ENCODE measurements around the gene CTF1. TPM values are rescaled to one million over a fixed set of nuclear protein-coding genes. Genes with fewer than 3 reads are reported as not detected.

The CTF1 gene
- total and polyA plus RNA-seq, 12 donors: 2.1 to 13.9 (median 5.8) TPM

GRCh38 chr16:30928390-30928789 is 32.0 kb downstream of the CTF1 start:
- Histone ChIP-seq H3K36me3 (replicated peaks in 1 of 2) (peaks cover 0 to 30% of the 10 kb centered on the region in 2 donors), H3K27me3 (no peaks in the 10 kb centered on the region), H3K4me1 (replicated peaks in 1 of 2) (peaks cover 0 to 7% of the 10 kb centered on the region in 2 donors), H3K4me3 (no peak overlapping the region), H3K9me3 (replicated peaks in 1 of 3) (no peaks in the 10 kb centered on the region), H3K27ac (no peak overlapping the region)
- no peak for TF ChIP-seq POLR2A (IDR thresholded peaks at IDR 0.05)
- TF ChIP-seq, protein P1, sequence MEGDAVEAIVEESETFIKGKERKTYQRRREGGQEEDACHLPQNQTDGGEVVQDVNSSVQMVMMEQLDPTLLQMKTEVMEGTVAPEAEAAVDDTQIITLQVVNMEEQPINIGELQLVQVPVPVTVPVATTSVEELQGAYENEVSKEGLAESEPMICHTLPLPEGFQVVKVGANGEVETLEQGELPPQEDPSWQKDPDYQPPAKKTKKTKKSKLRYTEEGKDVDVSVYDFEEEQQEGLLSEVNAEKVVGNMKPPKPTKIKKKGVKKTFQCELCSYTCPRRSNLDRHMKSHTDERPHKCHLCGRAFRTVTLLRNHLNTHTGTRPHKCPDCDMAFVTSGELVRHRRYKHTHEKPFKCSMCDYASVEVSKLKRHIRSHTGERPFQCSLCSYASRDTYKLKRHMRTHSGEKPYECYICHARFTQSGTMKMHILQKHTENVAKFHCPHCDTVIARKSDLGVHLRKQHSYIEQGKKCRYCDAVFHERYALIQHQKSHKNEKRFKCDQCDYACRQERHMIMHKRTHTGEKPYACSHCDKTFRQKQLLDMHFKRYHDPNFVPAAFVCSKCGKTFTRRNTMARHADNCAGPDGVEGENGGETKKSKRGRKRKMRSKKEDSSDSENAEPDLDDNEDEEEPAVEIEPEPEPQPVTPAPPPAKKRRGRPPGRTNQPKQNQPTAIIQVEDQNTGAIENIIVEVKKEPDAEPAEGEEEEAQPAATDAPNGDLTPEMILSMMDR (IDR thresholded peaks at IDR 0.05): no peak
- WGBS, 4 donors: 88 to 95% (median 88%) methylated on average over 4 to 11 of the region's 11 CpGs
- no peak for DNase-seq
- intact Hi-C loops (cut with DNase I): loop anchor here in 1 of 2 donors (10.0 kb wide), 1 partner anchor 56 kb away; the partner anchor contains the start of gene HSD3B7

GRCh38 chr16:30929167-30929566 is 32.8 kb downstream of the CTF1 start:
- intact Hi-C loops (cut with DNase I): loop anchor here in 1 of 2 donors (10.0 kb wide), 1 partner anchor 56 kb away; the partner anchor contains the start of gene HSD3B7

GRCh38 chr16:30930160-30930571 is 33.8 kb downstream of the CTF1 start:
- Histone ChIP-seq H3K36me3 (replicated peaks in 1 of 2) (peaks cover 0 to 33% of the 10 kb centered on the region in 2 donors), H3K9me3 (replicated peaks in 1 of 3) (no peaks in the 10 kb centered on the region), H3K4me1 (replicated peaks in 1 of 2) (no peaks in the 10 kb centered on the region), H3K27me3 (no peaks in the 10 kb centered on the region), H3K4me3 (no peak overlapping the region), H3K27ac (no peak overlapping the region)
- intact Hi-C loops (cut with DNase I): no loop called here
- 85 to 95% (median 93%) methylated on average over 19 to 35 of the region's 35 CpGs for WGBS, 4 donors
- DNase-seq: no peak
- TF ChIP-seq, protein P1 (IDR thresholded peaks at IDR 0.05): no peak
- no peak for TF ChIP-seq POLR2A (IDR thresholded peaks at IDR 0.05)

More at GRCh38 chr16:30929167-30929566, 32.8 kb downstream of the CTF1 start:
- TF ChIP-seq POLR2A (IDR thresholded peaks at IDR 0.05): no peak
- TF ChIP-seq, protein P1 (IDR thresholded peaks at IDR 0.05): no peak
- peaks cover 0 to 7% of the 10 kb centered on the region in 2 donors for H3K4me1 ChIP-seq (replicated peaks in 1 of 2)
- peaks cover 0 to 33% of the 10 kb centered on the region in 2 donors for H3K36me3 ChIP-seq (replicated peaks in 1 of 2)
- DNase-seq: no peak
- no peaks in the 10 kb centered on the region for H3K27me3 ChIP-seq
- no peak overlapping the region for H3K27ac ChIP-seq
- WGBS, 4 donors: 61 to 89% (median 84%) methylated on average over 4 to 7 of the region's 7 CpGs
- H3K9me3 ChIP-seq (replicated peaks in 1 of 3): no peaks in the 10 kb centered on the region
- no peak overlapping the region for H3K4me3 ChIP-seq

DNA sequence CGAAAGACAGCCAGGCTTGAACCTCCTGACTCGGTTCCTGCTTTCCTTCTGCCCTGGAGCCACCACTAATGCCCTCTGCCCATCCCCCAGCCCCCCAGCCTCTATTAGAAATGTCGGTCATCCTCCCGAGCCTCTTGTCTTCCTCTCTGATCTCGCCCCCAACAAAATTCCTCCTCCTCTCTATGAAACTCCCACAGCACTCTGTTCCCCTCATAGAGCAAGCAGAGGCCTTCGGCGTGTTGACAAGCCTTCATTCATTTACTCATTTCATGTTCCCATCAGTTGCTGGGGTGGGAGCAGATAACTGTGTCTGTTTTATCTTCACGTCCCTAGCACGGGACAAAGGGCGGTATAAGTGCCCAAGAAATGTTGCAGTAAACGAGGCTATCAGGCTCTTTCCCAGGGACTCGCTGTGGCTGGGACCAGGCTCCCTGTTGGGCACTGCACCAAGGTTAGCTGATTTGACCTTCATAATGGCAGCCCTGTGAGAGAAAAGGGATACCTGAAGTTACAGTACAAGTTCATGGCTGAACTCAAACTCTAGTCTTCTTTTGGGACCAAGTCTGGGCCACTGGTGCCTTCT is 34.7 kb downstream of the CTF1 start:
- intact Hi-C loops (cut with DNase I): no loop called here
- Histone ChIP-seq H3K4me1 (replicated peaks in 1 of 2) (no peaks in the 10 kb centered on the region), H3K9me3 (replicated peaks in 1 of 3) (no peaks in the 10 kb centered on the region), H3K27me3 (no peaks in the 10 kb centered on the region), H3K36me3 (replicated peaks in 1 of 2) (peaks cover 0 to 36% of the 10 kb centered on the region in 2 donors), H3K4me3 (no peak overlapping the region), H3K27ac (no peak overlapping the region)
- no peak for DNase-seq
- TF ChIP-seq, protein P1 (IDR thresholded peaks at IDR 0.05): no peak
- TF ChIP-seq POLR2A (IDR thresholded peaks at IDR 0.05): no peak
- 52 to 63% (median 58%) methylated on average over 12 of the region's 12 CpGs for whole genome bisulfite sequencing, 4 donors

Data from adrenal gland (tissue), 12 donors.